Umbilical cord (tissue), 2 donors: Measurements from ENCODE around the gene F2RL3. TPM values are rescaled to one million over a fixed set of nuclear protein-coding genes. Genes with fewer than 3 reads are reported as not detected.
"Not testable (repeated sequence)": the region's sequence is repeated elsewhere in the genome, so short reads cannot be mapped to it uniquely, and the experiment has no call there.

Experiments
- DNase-seq: peaks from one replicate; pipeline ENCODE4 v3.0.0-alpha.2; 2015; ENCODE audit warnings: low spot score
- total RNA-seq: library from RNA; depleted of rRNA; stranded (reverse); fragments of >200 nt; gene quantifications from one replicate; pipeline ENCODE4 v1.2.3, GENCODE V29; 2014; ENCODE audit warnings: low replicate concordance; ENCODE audit not compliant: insufficient read depth

The F2RL3 gene
- total RNA-seq, 1 donor from 2014 or later: 2.2 TPM

- not testable (repeated sequence) for DNase-seq
Measured at GRCh38 chr19:16874978-16875299, 13.9 kb upstream of the F2RL3 start.

GRCh38 chr19:16875584-16876555, 12.9 kb upstream of the F2RL3 start:
- DNase-seq: no peak

- no peak for DNase-seq
Measured at GRCh38 chr19:16876904-16877361, 11.9 kb upstream of the F2RL3 start.

- DNase-seq: no peak
Measured at GRCh38 chr19:16877581-16877980, 11.2 kb upstream of the F2RL3 start.

- no peak for DNase-seq
Measured at GRCh38 chr19:16878181-16878965, 10.4 kb upstream of the F2RL3 start.

- DNase-seq: no peak
Measured at GRCh38 chr19:16880884-16881554, 7.8 kb upstream of the F2RL3 start.

- no peak for DNase-seq
Measured at GRCh38 chr19:16882146-16882545, 6.7 kb upstream of the F2RL3 start.

- no peak for DNase-seq
Measured at GRCh38 chr19:16883522-16883921, 5.3 kb upstream of the F2RL3 start.

GRCh38 chr19:16885166-16885565, 3.6 kb upstream of the F2RL3 start:
- no peak for DNase-seq

GRCh38 chr19:16886305-16886880, 2.4 kb upstream of the F2RL3 start:
- DNase-seq: no peak

- no peak for DNase-seq
Measured at GRCh38 chr19:16887353-16888265, 1.2 kb upstream of the F2RL3 start.

GRCh38 chr19:16889366-16889882, 625 bp downstream of the F2RL3 start:
- DNase-seq: no peak

GRCh38 chr19:16889883-16890460, 1.2 kb downstream of the F2RL3 start:
- no peak for DNase-seq

- DNase-seq: no peak
Measured at GRCh38 chr19:16890461-16891184, 1.8 kb downstream of the F2RL3 start.

GRCh38 chr19:16891696-16892382, 3.0 kb downstream of the F2RL3 start:
- DNase-seq: no peak

GRCh38 chr19:16892436-16892835, 3.6 kb downstream of the F2RL3 start:
- DNase-seq: no peak

GRCh38 chr19:16892868-16893685, 4.3 kb downstream of the F2RL3 start:
- no peak for DNase-seq

GRCh38 chr19:16893686-16893989, 4.8 kb downstream of the F2RL3 start:
- no peak for DNase-seq
